ENCODE measurements around the gene FBN2. TPM values are rescaled to one million over a fixed set of nuclear protein-coding genes. Genes with fewer than 3 reads are reported as not detected.
A peak's percentile ranks its signal among the peaks of the same experiment; 100 is the strongest.

The FBN2 gene
- total RNA-seq, 1 donor from 2014 or later, result 186 TPM

DNA sequence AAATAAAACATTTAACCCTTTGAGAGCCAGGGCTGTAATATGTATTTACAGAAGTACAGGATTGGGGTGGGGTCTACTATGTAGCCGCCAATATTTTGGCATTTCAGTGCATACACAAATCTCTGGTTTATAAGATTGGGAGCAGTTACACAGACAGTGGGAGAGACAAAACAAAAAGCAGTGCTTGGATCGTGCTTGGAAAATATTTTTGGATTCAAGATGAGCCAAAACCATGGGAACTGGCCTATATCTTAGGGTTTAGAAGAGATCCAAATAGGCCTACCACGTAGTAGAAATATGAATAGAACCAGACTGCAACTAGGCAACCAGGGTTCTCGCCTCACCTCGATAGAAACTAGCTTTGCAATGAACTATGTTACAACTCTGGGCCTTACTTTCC, 284.9 kb downstream of the FBN2 start:
- Mint-ChIP-seq H3K4me1 (ENCODE audit: unreplicated experiment) (peaks cover 2% of the 10 kb centered on the region), H3K36me3 (peaks cover 20% of the 10 kb centered on the region), H3K9me3 (peaks cover 21% of the 10 kb centered on the region), H3K27ac (no peak overlapping the region), H3K4me3 (no peak overlapping the region), H3K27me3 (no peaks in the 10 kb centered on the region)
- TF ChIP-seq, protein P1, sequence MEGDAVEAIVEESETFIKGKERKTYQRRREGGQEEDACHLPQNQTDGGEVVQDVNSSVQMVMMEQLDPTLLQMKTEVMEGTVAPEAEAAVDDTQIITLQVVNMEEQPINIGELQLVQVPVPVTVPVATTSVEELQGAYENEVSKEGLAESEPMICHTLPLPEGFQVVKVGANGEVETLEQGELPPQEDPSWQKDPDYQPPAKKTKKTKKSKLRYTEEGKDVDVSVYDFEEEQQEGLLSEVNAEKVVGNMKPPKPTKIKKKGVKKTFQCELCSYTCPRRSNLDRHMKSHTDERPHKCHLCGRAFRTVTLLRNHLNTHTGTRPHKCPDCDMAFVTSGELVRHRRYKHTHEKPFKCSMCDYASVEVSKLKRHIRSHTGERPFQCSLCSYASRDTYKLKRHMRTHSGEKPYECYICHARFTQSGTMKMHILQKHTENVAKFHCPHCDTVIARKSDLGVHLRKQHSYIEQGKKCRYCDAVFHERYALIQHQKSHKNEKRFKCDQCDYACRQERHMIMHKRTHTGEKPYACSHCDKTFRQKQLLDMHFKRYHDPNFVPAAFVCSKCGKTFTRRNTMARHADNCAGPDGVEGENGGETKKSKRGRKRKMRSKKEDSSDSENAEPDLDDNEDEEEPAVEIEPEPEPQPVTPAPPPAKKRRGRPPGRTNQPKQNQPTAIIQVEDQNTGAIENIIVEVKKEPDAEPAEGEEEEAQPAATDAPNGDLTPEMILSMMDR (conservative IDR thresholded peaks at IDR 0.05), result no peak
- no peak for DNase-seq (ENCODE audit: extremely low spot score, unreplicated experiment)

DNA sequence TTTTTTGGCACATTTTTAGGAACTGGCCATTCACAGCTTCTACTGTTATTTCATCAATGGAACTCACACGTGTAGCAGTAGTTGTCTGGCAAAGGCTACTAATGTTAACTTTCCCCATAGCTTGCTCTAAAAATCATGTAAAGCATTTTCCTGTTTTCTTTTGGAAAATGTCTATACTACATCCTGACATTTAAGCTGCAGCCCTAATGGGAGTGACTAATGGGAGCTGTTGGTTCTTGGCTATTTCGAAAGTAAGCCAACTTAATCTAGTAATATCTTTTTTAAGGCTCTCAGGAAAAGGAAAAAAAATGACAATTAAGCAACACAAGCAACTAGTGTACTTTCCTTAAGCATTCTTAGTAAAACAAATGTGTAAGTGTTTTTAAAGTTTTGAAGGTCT, 285.3 kb downstream of the FBN2 start:
- Mint-ChIP-seq H3K27ac (no peak overlapping the region), H3K4me1 (ENCODE audit: unreplicated experiment) (peaks cover 4% of the 10 kb centered on the region), H3K4me3 (no peak overlapping the region), H3K27me3 (no peaks in the 10 kb centered on the region), H3K9me3 (peaks cover 21% of the 10 kb centered on the region), H3K36me3 (peaks cover 18% of the 10 kb centered on the region)
- DNase-seq (ENCODE audit: extremely low spot score, unreplicated experiment), result no peak
- TF ChIP-seq, protein P1 (conservative IDR thresholded peaks at IDR 0.05), result no peak

DNA sequence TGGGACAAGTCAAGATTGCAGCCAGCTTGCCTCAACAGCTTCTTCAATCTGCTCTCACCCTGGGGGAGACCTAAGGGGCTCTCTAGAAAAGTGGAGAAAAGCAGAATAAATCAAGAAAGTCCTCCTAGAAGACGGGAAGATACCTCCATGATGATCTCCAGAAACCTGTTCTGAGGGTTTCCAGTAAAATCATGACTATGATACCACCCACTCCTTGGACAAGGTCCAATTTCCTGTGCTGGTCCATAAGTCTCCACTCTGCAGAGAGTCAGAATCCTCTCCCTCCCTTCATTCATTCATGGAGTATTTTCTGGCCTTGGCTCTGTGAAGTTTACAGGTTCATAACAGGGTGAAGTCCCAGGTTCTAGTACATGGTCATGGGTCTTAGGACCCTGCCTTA, 285.8 kb downstream of the FBN2 start:
- no peak for DNase-seq (ENCODE audit: extremely low spot score, unreplicated experiment)
- no peak overlapping the region for H3K4me3 Mint-ChIP-seq

DNA sequence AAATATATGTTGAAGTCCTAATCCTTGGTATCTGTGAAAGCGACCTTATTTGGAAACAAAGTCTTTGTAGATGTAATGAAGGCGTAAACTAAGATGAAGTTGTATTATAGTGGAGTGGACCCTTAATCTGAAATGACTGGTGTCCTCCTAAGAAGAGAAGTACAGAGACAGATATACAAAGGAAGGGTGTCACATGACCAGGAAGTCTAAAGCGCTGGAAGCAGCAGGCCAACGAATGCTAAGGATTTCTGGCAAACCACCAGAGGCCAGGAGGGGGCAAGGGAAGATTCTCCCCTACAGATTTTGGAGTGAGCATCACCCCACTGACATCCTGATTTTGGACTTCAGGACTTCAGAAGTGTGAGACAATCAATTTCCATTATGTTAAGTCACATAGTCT, 292.1 kb downstream of the FBN2 start:
- Mint-ChIP-seq H3K4me3 (no peak overlapping the region), H3K9me3 (peaks cover 12% of the 10 kb centered on the region), H3K27me3 (no peaks in the 10 kb centered on the region), H3K27ac (no peak overlapping the region), H3K4me1 (ENCODE audit: unreplicated experiment) (peaks cover 4% of the 10 kb centered on the region), H3K36me3 (no peaks in the 10 kb centered on the region)
- no peak for DNase-seq (ENCODE audit: extremely low spot score, unreplicated experiment)
- TF ChIP-seq, protein P1 (conservative IDR thresholded peaks at IDR 0.05), result no peak

More for the DNA sequence above, 285.8 kb downstream of the FBN2 start:
- Mint-ChIP-seq H3K9me3 (peaks cover 21% of the 10 kb centered on the region), H3K27ac (peak overlapping the region; percentile 24), H3K27me3 (no peaks in the 10 kb centered on the region), H3K36me3 (peaks cover 14% of the 10 kb centered on the region), H3K4me1 (ENCODE audit: unreplicated experiment) (peaks cover 4% of the 10 kb centered on the region)
- TF ChIP-seq, protein P1 (conservative IDR thresholded peaks at IDR 0.05), result no peak

DNA sequence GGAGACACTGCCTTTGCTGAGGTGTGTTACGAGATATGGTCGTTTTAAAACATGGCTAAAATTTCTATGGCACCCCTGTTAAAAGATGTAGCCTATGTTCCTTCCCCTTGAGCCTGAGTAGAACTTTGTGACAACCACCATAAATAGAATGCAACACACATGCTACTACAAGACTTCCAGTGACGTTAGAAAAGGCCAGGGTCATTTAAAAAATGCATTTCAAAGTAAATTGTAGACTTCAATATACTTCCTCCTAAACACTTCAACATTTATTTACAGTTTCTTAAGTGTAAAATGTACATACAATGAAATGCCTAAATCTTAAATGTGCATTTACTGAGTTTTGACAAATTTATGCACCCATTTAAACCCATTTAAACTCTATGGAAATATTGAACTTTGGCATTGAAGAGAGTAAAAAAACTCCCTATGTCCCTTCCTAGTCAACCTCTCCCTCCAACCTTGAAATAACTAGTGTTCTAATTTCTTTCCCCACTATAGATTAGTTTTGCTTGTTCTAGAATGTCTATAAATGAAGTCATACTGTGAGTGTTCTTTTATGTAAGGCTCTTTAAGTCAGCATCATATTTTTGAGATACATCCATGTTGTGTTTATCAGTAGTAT, 294.0 kb downstream of the FBN2 start:
- DNase-seq (ENCODE audit: extremely low spot score, unreplicated experiment), result no peak
- Mint-ChIP-seq H3K9me3 (peaks cover 5% of the 10 kb centered on the region), H3K27me3 (no peaks in the 10 kb centered on the region), H3K36me3 (no peaks in the 10 kb centered on the region), H3K4me1 (ENCODE audit: unreplicated experiment) (peaks cover 4% of the 10 kb centered on the region), H3K27ac (no peak overlapping the region), H3K4me3 (no peak overlapping the region)
- TF ChIP-seq, protein P1 (conservative IDR thresholded peaks at IDR 0.05), result no peak

Data from type B pancreatic cell (in vitro differentiated cells).